ENCODE results near the gene UGCG. TPM values are rescaled to one million over a fixed set of nuclear protein-coding genes. Genes with fewer than 3 reads are reported as not detected.
A peak's percentile ranks its signal among the peaks of the same experiment; 100 is the strongest.

Gene UGCG
- total RNA-seq: 100 to 1,000 TPM in 1 of 4 donors, 10 to 100 TPM in 3; 25.0 to 203 (median 59.7) TPM

DNA sequence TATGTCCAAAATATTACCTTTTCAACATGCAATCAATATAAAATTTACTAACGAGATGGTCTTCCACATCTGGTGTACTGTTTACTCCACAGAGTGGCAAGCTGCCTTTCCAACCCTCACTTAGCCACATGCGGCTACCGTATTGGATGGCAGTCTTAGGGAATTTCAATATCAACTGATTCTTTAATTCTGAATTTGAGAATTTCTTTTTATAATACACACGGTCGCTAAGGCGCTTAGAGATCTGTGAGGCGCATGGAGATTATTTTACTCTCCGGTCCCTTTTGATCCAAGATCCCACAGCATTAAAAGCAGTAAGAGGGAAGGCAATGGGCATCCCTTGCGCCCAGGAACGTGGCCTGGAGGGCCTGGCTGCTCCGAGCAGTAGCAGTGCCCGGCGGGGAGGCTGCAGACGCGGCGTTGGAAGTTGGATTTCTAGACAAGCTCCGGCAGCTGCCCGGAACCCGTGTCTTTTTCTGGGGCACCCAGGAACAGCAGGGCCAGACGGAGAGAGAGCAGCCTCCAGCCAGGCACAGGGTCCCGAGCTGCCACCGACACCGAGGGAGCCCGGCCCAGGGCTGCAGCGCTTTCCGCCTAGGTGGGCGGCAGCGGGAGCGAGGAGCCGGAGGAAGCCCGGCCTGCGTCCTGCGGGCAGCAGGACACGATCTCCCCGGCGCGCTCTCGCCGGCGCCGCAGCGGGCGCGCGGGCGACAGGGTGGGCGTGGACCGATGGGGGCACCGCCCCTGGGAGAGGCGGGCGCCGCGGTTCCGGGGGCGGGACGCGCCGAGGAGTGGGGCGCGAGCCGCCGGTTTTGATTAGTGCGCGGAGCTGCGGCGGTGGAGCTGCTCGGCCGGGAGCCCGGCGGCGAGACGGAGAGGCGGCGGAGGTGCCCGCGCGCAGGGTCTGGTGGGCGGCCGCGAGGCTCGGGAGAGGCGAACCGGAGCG, at the start of gene UGCG:
UGCG (plus strand) TSS at position 819 of the 946 bp plus-strand sequence. CDS start 402 bp downstream, outside the sequence.
- peak; percentile 41 for DNase-seq (ENCODE audit: low spot score)
- ATAC-seq (ENCODE audit: low FRiP score): peak; percentile 93
- TF ChIP-seq, protein P1, sequence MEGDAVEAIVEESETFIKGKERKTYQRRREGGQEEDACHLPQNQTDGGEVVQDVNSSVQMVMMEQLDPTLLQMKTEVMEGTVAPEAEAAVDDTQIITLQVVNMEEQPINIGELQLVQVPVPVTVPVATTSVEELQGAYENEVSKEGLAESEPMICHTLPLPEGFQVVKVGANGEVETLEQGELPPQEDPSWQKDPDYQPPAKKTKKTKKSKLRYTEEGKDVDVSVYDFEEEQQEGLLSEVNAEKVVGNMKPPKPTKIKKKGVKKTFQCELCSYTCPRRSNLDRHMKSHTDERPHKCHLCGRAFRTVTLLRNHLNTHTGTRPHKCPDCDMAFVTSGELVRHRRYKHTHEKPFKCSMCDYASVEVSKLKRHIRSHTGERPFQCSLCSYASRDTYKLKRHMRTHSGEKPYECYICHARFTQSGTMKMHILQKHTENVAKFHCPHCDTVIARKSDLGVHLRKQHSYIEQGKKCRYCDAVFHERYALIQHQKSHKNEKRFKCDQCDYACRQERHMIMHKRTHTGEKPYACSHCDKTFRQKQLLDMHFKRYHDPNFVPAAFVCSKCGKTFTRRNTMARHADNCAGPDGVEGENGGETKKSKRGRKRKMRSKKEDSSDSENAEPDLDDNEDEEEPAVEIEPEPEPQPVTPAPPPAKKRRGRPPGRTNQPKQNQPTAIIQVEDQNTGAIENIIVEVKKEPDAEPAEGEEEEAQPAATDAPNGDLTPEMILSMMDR (IDR thresholded peaks at IDR 0.05): no peak

DNA sequence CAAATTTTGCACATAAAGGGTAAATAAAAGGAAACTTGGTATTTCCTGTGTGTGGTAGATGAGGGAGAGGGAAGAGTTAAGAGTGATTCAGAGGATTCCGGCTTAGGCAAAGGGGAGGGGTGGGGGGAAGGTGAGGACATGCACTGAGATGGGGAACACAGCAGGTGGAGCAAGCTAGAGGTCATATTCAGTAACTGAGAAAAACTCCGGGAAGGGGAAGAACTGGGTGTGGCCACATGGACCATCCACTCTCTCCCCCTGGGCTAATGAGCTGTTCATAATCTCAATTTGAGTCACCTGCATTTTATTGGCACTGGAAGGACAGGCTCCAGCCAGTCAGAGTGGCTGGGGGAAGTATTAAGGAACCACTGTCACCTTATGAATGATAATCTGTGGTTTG, 45.1 kb upstream of the UGCG start:
- ATAC-seq (ENCODE audit: low FRiP score): peak; percentile 79

DNA sequence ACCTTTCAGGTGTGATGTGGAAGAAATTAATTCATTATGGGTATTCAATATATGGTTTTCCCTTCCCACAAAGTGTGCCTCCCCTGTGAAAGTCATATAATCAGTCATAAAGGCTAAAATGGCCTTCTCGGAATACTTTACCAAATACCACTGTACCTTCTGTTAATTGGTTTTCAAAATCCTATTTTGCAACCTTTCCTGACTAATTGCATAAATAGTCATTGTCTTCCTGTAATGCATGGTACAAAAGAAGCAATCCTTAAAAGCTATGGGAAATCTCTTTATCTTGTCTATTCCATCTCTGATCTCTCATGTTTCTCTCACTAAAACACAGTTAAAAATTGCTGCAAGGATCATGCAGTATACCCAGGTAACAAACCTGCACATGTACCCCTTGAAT, 44.3 kb upstream of the UGCG start:
- TF ChIP-seq, protein P1 (IDR thresholded peaks at IDR 0.05): no peak
- DNase-seq (ENCODE audit: low spot score) (no peak), ATAC-seq (ENCODE audit: low FRiP score) (no peak)

More for the DNA sequence above, 45.1 kb upstream of the UGCG start:
- no peak for DNase-seq (ENCODE audit: low spot score)
- TF ChIP-seq, protein P1 (IDR thresholded peaks at IDR 0.05): no peak

DNA sequence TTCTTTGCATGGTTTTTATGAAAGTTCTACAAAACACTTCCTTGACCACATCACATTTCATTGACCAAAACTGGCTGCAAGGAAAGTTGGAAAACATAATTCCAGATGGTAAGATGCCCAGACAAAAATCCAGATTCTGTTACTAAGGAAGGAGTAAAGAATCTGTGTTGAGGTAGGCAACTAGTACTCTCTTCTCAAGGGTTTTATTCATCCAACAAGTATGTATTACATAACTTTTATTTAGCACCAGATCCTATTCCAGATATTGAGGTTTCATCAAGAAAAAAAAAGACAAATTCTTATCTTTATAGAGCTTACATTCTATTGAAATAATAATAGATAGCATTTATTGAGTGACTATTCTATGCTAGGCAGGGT, 43.2 kb upstream of the UGCG start:
- no peak for ATAC-seq (ENCODE audit: low FRiP score)
- TF ChIP-seq, protein P1 (IDR thresholded peaks at IDR 0.05): no peak
- DNase-seq (ENCODE audit: low spot score): no peak

DNA sequence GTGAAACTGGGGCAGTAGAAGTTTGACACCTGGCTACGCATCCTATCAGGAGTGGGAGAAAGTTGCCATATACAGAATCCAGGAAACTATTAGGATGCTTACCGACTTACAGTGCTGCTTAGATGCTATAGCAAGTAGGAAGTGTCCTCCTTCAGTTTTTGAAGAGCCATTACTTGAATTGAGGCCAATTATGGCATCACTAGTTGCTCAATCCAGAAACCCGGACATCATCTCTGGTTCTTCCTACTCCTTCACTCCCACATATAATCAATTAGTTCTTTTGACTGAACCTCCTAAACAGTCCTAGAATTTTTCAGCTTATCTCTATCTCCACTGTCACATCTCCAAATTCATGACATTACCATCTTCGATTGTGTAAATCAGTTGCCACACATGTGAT, 41.8 kb upstream of the UGCG start:
- TF ChIP-seq, protein P1 (IDR thresholded peaks at IDR 0.05): no peak
- no peak for DNase-seq (ENCODE audit: low spot score)
- no peak for ATAC-seq (ENCODE audit: low FRiP score)

DNA sequence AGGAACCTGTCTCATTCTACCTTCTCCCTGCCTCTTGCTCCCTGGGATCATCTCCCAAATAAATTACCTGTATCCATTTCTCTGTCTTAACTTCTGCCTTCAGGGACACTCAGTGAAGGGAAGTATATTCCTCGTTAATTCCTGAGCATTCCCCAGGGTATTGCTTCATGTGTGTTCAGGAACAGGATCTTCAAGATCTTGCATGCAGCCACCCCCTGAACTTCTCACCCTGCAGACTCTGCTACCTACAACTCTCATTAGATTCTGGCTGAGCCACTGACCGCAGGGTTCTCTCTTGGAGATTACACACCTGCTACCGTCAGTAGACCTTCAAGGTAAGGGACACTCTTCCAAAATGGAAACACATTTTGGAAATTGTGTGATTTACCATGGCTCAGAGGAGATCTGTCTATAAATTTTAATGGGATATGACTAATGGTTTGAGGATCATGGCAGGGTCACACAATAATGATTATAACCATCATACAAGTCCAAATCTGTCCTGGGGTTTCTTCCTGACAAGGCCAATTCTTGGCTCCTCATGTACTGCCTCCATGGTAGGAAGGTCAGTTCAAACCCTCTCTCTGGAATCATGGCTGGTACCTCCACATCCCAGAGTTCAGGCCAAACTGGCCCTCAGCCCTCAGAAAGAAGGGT, 38.9 kb upstream of the UGCG start:
- ATAC-seq (ENCODE audit: low FRiP score) (no peak), DNase-seq (ENCODE audit: low spot score) (no peak)
- TF ChIP-seq, protein P1 (IDR thresholded peaks at IDR 0.05): no peak
